IgD-negative memory B cell (primary cell): Measurements from ENCODE around the gene GMCL1. TPM values are rescaled to one million over a fixed set of nuclear protein-coding genes. Genes with fewer than 3 reads are reported as not detected.
"Not testable (repeated sequence)": the region's sequence is repeated elsewhere in the genome, so short reads cannot be mapped to it uniquely, and the experiment has no call there.

Source experiments
- H3K27ac Mint-ChIP-seq, 3 donors: one replicate each; pipeline ENCODE4 v1.8.0; 2020 to 2022; ENCODE audit warnings: mild to moderate bottlenecking in 3 of 3, mixed read lengths in 3 of 3, moderate library complexity in 1 of 3
- H3K27me3 Mint-ChIP-seq: one replicate; pipeline ENCODE4 v1.8.0; 2021; ENCODE audit warnings: mixed read lengths
- H3K36me3 Mint-ChIP-seq: one replicate; pipeline ENCODE4 v1.8.0; 2020; ENCODE audit warnings: mild to moderate bottlenecking, mixed read lengths
- H3K4me1 Mint-ChIP-seq, 3 donors: one replicate each; pipeline ENCODE4 v1.8.0; 2020 to 2022; ENCODE audit warnings: mixed read lengths in 3 of 3, mild to moderate bottlenecking in 1 of 3
- H3K4me3 Mint-ChIP-seq, 4 donors: one replicate each; pipeline ENCODE4 v1.8.0; 2020 to 2022; ENCODE audit warnings: mild to moderate bottlenecking in 4 of 4, mixed read lengths in 4 of 4, moderate library complexity in 3 of 4
- H3K9me3 Mint-ChIP-seq, 3 donors: one replicate each; pipeline ENCODE4 v1.8.0; 2020 to 2021; ENCODE audit warnings: mixed read lengths in 3 of 3, mild to moderate bottlenecking in 1 of 3
- polyA plus RNA-seq: library from polyadenylated mRNA; unstranded; fragments of 300-500 nt; fragmentation: Illumina TruSeq; gene quantifications from one replicate; pipeline ENCODE4 v1.2.3, GENCODE V29; 2021

Gene GMCL1
- polyA plus RNA-seq, 1 donor from 2014 or later, result 25.7 TPM

- H3K27ac Mint-ChIP-seq, result no peak overlapping the region
These were observed 28.8 kb downstream of the GMCL1 start for GRCh38 chr2:69858261-69858660.

GRCh38 chr2:69863298-69863697 lies 33.8 kb downstream of the GMCL1 start:
- Mint-ChIP-seq H3K4me1 (no peaks in the 10 kb centered on the region), H3K36me3 (peaks cover 2% of the 10 kb centered on the region), H3K9me3 (no peaks in the 10 kb centered on the region)

More at GRCh38 chr2:69858261-69858660, 28.8 kb downstream of the GMCL1 start:
- Mint-ChIP-seq H3K36me3 (peaks cover 13% of the 10 kb centered on the region), H3K27me3 (no peaks in the 10 kb centered on the region), H3K9me3 (no peaks in the 10 kb centered on the region), H3K4me1 (no peaks in the 10 kb centered on the region), H3K4me3 (no peak overlapping the region)

GRCh38 chr2:69888451-69888850 lies 59.0 kb downstream of the GMCL1 start:
- Mint-ChIP-seq H3K9me3 (peaks cover 0 to 6% (median 4%) of the 10 kb centered on the region in 3 donors), H3K36me3 (peaks cover 2% of the 10 kb centered on the region), H3K4me3 (no peak overlapping the region), H3K27ac (peak overlapping the region in 1 of 3 donors; percentile 42), H3K4me1 (peaks cover 2 to 9% (median 3%) of the 10 kb centered on the region in 3 donors), H3K27me3 (no peaks in the 10 kb centered on the region)

More at GRCh38 chr2:69863298-69863697, 33.8 kb downstream of the GMCL1 start:
- Mint-ChIP-seq H3K4me3 (no peak overlapping the region), H3K27ac (no peak overlapping the region), H3K27me3 (no peaks in the 10 kb centered on the region)

GRCh38 chr2:69889302-69889701 lies 59.8 kb downstream of the GMCL1 start:
- Mint-ChIP-seq H3K9me3 (peaks cover 0 to 6% (median 4%) of the 10 kb centered on the region in 3 donors), H3K27me3 (no peaks in the 10 kb centered on the region), H3K4me1 (peaks cover 4 to 11% (median 11%) of the 10 kb centered on the region in 3 donors), H3K4me3 (no peak overlapping the region), H3K27ac (no peak overlapping the region), H3K36me3 (peaks cover 2% of the 10 kb centered on the region)

GRCh38 chr2:69890881-69891280 lies 61.4 kb downstream of the GMCL1 start:
- Mint-ChIP-seq H3K36me3 (peaks cover 2% of the 10 kb centered on the region), H3K27me3 (no peaks in the 10 kb centered on the region), H3K4me1 (peaks cover 4 to 17% (median 12%) of the 10 kb centered on the region in 3 donors), H3K27ac (no peak overlapping the region), H3K4me3 (no peak overlapping the region), H3K9me3 (peaks cover 0 to 6% (median 4%) of the 10 kb centered on the region in 3 donors)

- peaks cover 6 to 26% (median 22%) of the 10 kb centered on the region in 3 donors for H3K4me1 Mint-ChIP-seq
- peak overlapping the region; percentile 47 to 99 (median 98) for H3K27ac Mint-ChIP-seq
- not testable (repeated sequence) for H3K9me3 Mint-ChIP-seq, H3K36me3 Mint-ChIP-seq, H3K27me3 Mint-ChIP-seq
- H3K4me3 Mint-ChIP-seq, result peak overlapping the region; percentile 98 to 100 (median 100)
These were observed 63.5 kb downstream of the GMCL1 start for GRCh38 chr2:69892838-69893424.

GRCh38 chr2:69893684-69894551 lies 64.5 kb downstream of the GMCL1 start, which contains the start of gene SNRNP27:
SNRNP27 (plus strand) TSS chr2:69893956; CDS start chr2:69893985, 29 bp downstream.
- Mint-ChIP-seq H3K4me3 (peak within 1 kb of the TSS; percentile 98 to 100 (median 100)), H3K27ac (peak within 1 kb of the TSS; percentile 96 to 99 (median 98)), H3K9me3 (peaks cover 0 to 6% (median 4%) of the 10 kb centered on the region in 3 donors), H3K36me3 (peaks cover 3% of the 10 kb centered on the region), H3K27me3 (no peaks in the 10 kb centered on the region), H3K4me1 (peaks cover 8 to 29% (median 23%) of the 10 kb centered on the region in 3 donors)

GRCh38 chr2:69894737-69895136 lies 65.3 kb downstream of the GMCL1 start:
- H3K27me3 Mint-ChIP-seq, H3K9me3 Mint-ChIP-seq, H3K36me3 Mint-ChIP-seq: not testable (repeated sequence)
- Mint-ChIP-seq H3K27ac (peak overlapping the region in 1 of 3 donors; percentile 99), H3K4me3 (peak overlapping the region; percentile 85 to 100 (median 99)), H3K4me1 (peaks cover 8 to 29% (median 23%) of the 10 kb centered on the region in 3 donors)

GRCh38 chr2:69902213-69902922 lies 72.9 kb downstream of the GMCL1 start:
- H3K27me3 Mint-ChIP-seq, result no peaks in the 10 kb centered on the region

GRCh38 chr2:69907216-69907615 lies 77.8 kb downstream of the GMCL1 start:
- H3K36me3 Mint-ChIP-seq, result peaks cover 6% of the 10 kb centered on the region
- peaks cover 10 to 21% (median 14%) of the 10 kb centered on the region in 3 donors for H3K4me1 Mint-ChIP-seq
- no peaks in the 10 kb centered on the region for H3K9me3 Mint-ChIP-seq
- no peak overlapping the region for H3K4me3 Mint-ChIP-seq
- H3K27ac Mint-ChIP-seq, result no peak overlapping the region
- H3K27me3 Mint-ChIP-seq, result no peaks in the 10 kb centered on the region

More at GRCh38 chr2:69902213-69902922, 72.9 kb downstream of the GMCL1 start:
- H3K9me3 Mint-ChIP-seq, result no peaks in the 10 kb centered on the region
- H3K4me3 Mint-ChIP-seq, result peak overlapping the region; percentile 57 to 93 (median 83)
- H3K36me3 Mint-ChIP-seq, result peaks cover 6% of the 10 kb centered on the region
- peak overlapping the region; percentile 44 to 86 (median 82) for H3K27ac Mint-ChIP-seq
- H3K4me1 Mint-ChIP-seq, result peaks cover 20 to 32% (median 24%) of the 10 kb centered on the region in 3 donors

- no peaks in the 10 kb centered on the region for H3K9me3 Mint-ChIP-seq
- no peaks in the 10 kb centered on the region for H3K27me3 Mint-ChIP-seq
- peaks cover 2% of the 10 kb centered on the region for H3K36me3 Mint-ChIP-seq
- H3K27ac Mint-ChIP-seq, result peak overlapping the region; percentile 55 to 85 (median 72)
- peak overlapping the region in 2 of 4 donors; percentile 22 to 65 for H3K4me3 Mint-ChIP-seq
- H3K4me1 Mint-ChIP-seq, result peaks cover 2 to 19% (median 18%) of the 10 kb centered on the region in 3 donors
These were observed 82.6 kb downstream of the GMCL1 start for GRCh38 chr2:69911985-69912563.

- H3K4me1 Mint-ChIP-seq, result peaks cover 6 to 35% (median 29%) of the 10 kb centered on the region in 3 donors
- H3K27me3 Mint-ChIP-seq, result no peaks in the 10 kb centered on the region
- no peaks in the 10 kb centered on the region for H3K36me3 Mint-ChIP-seq
- H3K27ac Mint-ChIP-seq, result peak overlapping the region; percentile 72 to 94 (median 89)
- H3K9me3 Mint-ChIP-seq, result no peaks in the 10 kb centered on the region
- H3K4me3 Mint-ChIP-seq, result peak overlapping the region; percentile 84 to 90 (median 86)
These were observed 84.9 kb downstream of the GMCL1 start for GRCh38 chr2:69914164-69914949.

GRCh38 chr2:69914950-69915945 lies 85.8 kb downstream of the GMCL1 start, which contains the start of gene MXD1:
MXD1 (plus strand) TSS chr2:69915109; CDS start chr2:69915331, 222 bp downstream.
- H3K27ac Mint-ChIP-seq, result peak within 1 kb of the TSS; percentile 74 to 94 (median 89)
- H3K27me3 Mint-ChIP-seq, result no peaks in the 10 kb centered on the region
- H3K36me3 Mint-ChIP-seq, result no peaks in the 10 kb centered on the region
- peaks cover 6 to 35% (median 29%) of the 10 kb centered on the region in 3 donors for H3K4me1 Mint-ChIP-seq
- peak within 1 kb of the TSS; percentile 84 to 92 (median 88) for H3K4me3 Mint-ChIP-seq
- H3K9me3 Mint-ChIP-seq, result no peaks in the 10 kb centered on the region
